GM12875 (cell line): ENCODE data around the gene PTGFRN.

Source experiments
- H3K4me3 ChIP-seq: one replicate; pipeline ENCODE4 v1.5.1; 2011; ENCODE audit warnings: low read depth, low read length, control low read depth
- CTCF ChIP-seq: IDR thresholded peaks from 2 replicates; pipeline ENCODE4 v1.5.1; 2011; ENCODE audit warnings: low read depth, mild to moderate bottlenecking, control low read depth, inconsistent platforms, low read length, moderate library complexity, borderline replicate concordance; ENCODE audit not compliant: insufficient read depth

PTGFRN gene

GRCh38 chr1:117003223-117003875 is 93.6 kb downstream of the PTGFRN start:
- no peak for TF ChIP-seq CTCF
- H3K4me3 ChIP-seq: no peak overlapping the region

DNA sequence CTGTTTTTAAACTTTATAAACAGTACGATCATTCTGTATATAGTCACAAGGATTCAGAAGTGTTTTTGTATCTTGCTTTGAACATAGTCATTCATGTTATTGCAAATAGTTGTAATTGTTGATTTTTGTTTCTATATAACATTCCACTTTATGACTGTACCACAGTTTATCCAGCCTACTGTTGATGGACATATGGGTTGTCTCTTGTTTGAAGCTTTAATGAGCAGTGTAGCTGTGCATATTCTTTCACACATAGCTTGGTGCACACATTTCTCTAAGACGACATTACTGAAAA is 98.0 kb downstream of the PTGFRN start:
- no peak for TF ChIP-seq CTCF
- no peak overlapping the region for H3K4me3 ChIP-seq

DNA sequence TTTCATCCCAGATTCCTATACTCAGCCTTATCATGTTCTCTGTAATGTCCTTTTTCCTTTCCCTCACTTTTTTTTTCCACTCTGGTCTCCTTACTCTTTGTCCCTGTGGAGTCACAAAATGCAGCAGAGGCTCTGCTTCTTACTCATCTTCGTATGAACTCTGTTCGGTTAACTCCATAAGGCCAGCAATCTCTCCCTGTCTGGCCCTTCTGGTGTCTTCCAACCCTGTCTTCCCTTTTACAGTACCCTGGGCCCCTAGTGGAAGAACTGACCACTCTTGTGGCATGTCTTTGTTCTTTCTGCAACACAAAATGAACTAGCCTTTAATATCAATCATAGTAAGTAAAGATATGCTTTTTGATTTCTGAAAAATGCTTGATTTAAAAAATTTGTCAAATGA is 98.9 kb downstream of the PTGFRN start:
- H3K4me3 ChIP-seq: no peak overlapping the region
- no peak for TF ChIP-seq CTCF

DNA sequence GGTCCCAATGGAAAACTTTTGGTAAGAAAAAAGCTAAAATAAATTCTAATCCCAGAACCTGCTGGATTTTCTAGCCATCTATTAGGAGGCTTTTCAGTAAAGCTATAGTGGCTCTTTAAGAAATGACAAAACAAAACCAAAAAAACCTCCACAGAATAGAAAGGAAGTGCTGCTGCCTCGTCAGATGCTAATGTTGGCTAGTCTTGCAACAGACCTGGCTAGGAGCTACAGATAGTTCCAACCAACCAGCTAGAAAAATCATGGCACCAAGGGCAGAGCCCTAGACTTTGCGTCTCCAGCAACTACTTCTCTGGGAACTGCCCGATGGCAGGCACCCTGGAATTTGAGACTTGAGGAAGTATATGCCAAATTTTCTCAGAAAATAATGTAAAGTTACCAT is 99.4 kb downstream of the PTGFRN start:
- no peak for TF ChIP-seq CTCF
- no peak overlapping the region for H3K4me3 ChIP-seq

- no peak overlapping the region for H3K4me3 ChIP-seq
- no peak for TF ChIP-seq CTCF
Measured at GRCh38 chr1:117010310-117010969, 100.7 kb downstream of the PTGFRN start.

GRCh38 chr1:117011334-117011733 is 101.6 kb downstream of the PTGFRN start:
- H3K4me3 ChIP-seq: no peak overlapping the region
- no peak for TF ChIP-seq CTCF

- no peak overlapping the region for H3K4me3 ChIP-seq
- no peak for TF ChIP-seq CTCF
Measured at GRCh38 chr1:117013309-117013858, 103.7 kb downstream of the PTGFRN start.
